T-cell (primary cell): ENCODE measurements around the gene DRG2. TPM values are rescaled to one million over a fixed set of nuclear protein-coding genes. Genes with fewer than 3 reads are reported as not detected.

Experiments used
- total RNA-seq, 35 experiments: library from RNA in 6 of 35; stranded (reverse) in 6 of 35; fragments of 120-200 nt in 1 of 35; gene quantifications; one replicate each; pipeline versions ENCODE4 v1.2.1 to v1.2.4 and lab custom pipeline; 2013 to 2026

DRG2 gene
- total RNA-seq, 5 donors from 2014 or later (not counting 1 experiment from before 2014, with no cell fraction given): 48.1 to 65.7 (median 57.3) TPM

Other genes starting within 250 kb of the DRG2 start
- gene TOM1L2, start 115.5 kb upstream of the DRG2 start, total RNA-seq: 10 to 100 TPM; 57.5 to 71.5 (median 61.9) TPM
- gene DRC3, start 115.1 kb upstream of the DRG2 start, total RNA-seq: under 1 TPM in 3 of 5 donors, not detected in 2; 0.32 to 0.58 (median 0.53) TPM
- 10 to 100 TPM; 23.6 to 32.9 (median 27.7) TPM for gene ATPAF2, start 48.8 kb upstream of the DRG2 start, total RNA-seq
- gene GID4, start 48.5 kb upstream of the DRG2 start, total RNA-seq: 10 to 100 TPM in 2 of 5 donors, 1 to 10 TPM in 3; 7.9 to 12.3 (median 10.0) TPM
- 1 to 10 TPM in 4 of 5 donors, under 1 TPM in 1; 0.76 to 1.9 (median 1.3) TPM for gene MYO15A, start 20.8 kb downstream of the DRG2 start, total RNA-seq
- gene ALKBH5, start 95.9 kb downstream of the DRG2 start, total RNA-seq: 100 to 1,000 TPM in 4 of 5 donors, 10 to 100 TPM in 1; 99.0 to 122 (median 103) TPM
- 10 to 100 TPM; 13.1 to 24.3 (median 23.2) TPM for gene LLGL1, start 137.7 kb downstream of the DRG2 start, total RNA-seq
- 100 to 1,000 TPM; 257 to 389 (median 319) TPM for gene FLII, start 170.8 kb downstream of the DRG2 start, total RNA-seq
- gene MIEF2, start 172.7 kb downstream of the DRG2 start, total RNA-seq: 10 to 100 TPM in 4 of 5 donors, 1 to 10 TPM in 1; 10.0 to 19.7 (median 17.6) TPM
- 10 to 100 TPM; 34.0 to 60.4 (median 52.8) TPM for gene TOP3A, start 227.0 kb downstream of the DRG2 start, total RNA-seq
- 10 to 100 TPM; 38.7 to 46.4 (median 45.9) TPM for gene SMCR8, start 227.3 kb downstream of the DRG2 start, total RNA-seq